OCI-LY1 (cell line): ENCODE measurements around the gene PTPRD.

Source experiments
- EZH2 ChIP-seq: fragments of 200-600 bp; sonication (generic), shearing (Covaris generic); IDR thresholded peaks from 2 replicates; pipeline ENCODE4 v1.8.0; 2017; ENCODE audit warnings: borderline replicate concordance, mixed run types, mild to moderate bottlenecking, antibody characterized with exemption, low read length, moderate library complexity, mixed read lengths
- TF ChIP-seq, protein P1 (sequence below): fragments of 200-600 bp; sonication (generic), shearing (Covaris generic); IDR thresholded peaks from 2 replicates; pipeline ENCODE4 v1.5.1; 2017; ENCODE audit warnings: mild to moderate bottlenecking, antibody characterized with exemption, low read length, moderate library complexity, mixed read lengths

- TF ChIP-seq, protein P1, sequence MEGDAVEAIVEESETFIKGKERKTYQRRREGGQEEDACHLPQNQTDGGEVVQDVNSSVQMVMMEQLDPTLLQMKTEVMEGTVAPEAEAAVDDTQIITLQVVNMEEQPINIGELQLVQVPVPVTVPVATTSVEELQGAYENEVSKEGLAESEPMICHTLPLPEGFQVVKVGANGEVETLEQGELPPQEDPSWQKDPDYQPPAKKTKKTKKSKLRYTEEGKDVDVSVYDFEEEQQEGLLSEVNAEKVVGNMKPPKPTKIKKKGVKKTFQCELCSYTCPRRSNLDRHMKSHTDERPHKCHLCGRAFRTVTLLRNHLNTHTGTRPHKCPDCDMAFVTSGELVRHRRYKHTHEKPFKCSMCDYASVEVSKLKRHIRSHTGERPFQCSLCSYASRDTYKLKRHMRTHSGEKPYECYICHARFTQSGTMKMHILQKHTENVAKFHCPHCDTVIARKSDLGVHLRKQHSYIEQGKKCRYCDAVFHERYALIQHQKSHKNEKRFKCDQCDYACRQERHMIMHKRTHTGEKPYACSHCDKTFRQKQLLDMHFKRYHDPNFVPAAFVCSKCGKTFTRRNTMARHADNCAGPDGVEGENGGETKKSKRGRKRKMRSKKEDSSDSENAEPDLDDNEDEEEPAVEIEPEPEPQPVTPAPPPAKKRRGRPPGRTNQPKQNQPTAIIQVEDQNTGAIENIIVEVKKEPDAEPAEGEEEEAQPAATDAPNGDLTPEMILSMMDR: no peak
- TF ChIP-seq EZH2: no peak
Observed at GRCh38 chr9:9919174-9919775, 693.5 kb downstream of the PTPRD start.
